PC-9 (cell line): ENCODE data around the gene DIDO1.

Experiments used
- EZH2 ChIP-seq: fragments of 200-600 bp; sonication (generic); IDR thresholded peaks from 2 replicates; pipeline ENCODE4 v1.8.0; 2017; ENCODE audit warnings: antibody characterized with exemption, low read depth
- TF ChIP-seq, protein P1 (sequence below): fragments of 200-600 bp; sonication (generic); conservative IDR thresholded peaks from 2 replicates; pipeline ENCODE4 v1.6.1; 2017; ENCODE audit warnings: mixed run types, antibody characterized with exemption, mild to moderate bottlenecking, moderate library complexity

DNA sequence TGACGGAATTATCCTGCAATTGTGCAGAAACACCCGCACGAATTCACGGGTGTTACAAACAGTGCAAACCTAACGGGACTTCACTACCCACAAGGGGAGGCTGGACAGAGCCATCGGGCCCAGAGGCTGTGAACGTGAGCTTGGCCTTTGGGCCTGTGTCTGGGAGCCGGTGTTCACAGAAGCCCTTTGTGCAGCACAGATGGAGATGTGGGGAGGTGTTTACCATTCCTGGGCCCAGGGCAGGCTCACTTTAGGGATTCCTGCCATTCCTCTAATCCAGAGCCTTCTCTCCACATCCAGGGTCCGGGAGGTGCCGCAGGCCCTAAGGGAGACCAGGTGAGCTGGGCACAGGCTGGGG, 94.5 kb downstream of the DIDO1 start:
- TF ChIP-seq, protein P1, sequence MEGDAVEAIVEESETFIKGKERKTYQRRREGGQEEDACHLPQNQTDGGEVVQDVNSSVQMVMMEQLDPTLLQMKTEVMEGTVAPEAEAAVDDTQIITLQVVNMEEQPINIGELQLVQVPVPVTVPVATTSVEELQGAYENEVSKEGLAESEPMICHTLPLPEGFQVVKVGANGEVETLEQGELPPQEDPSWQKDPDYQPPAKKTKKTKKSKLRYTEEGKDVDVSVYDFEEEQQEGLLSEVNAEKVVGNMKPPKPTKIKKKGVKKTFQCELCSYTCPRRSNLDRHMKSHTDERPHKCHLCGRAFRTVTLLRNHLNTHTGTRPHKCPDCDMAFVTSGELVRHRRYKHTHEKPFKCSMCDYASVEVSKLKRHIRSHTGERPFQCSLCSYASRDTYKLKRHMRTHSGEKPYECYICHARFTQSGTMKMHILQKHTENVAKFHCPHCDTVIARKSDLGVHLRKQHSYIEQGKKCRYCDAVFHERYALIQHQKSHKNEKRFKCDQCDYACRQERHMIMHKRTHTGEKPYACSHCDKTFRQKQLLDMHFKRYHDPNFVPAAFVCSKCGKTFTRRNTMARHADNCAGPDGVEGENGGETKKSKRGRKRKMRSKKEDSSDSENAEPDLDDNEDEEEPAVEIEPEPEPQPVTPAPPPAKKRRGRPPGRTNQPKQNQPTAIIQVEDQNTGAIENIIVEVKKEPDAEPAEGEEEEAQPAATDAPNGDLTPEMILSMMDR = no peak
- no peak for TF ChIP-seq EZH2
